HG03571 (cell line): ENCODE measurements around the gene CD8B2.
A peak's percentile ranks its signal among the peaks of the same experiment; 100 is the strongest.
"Not testable (repeated sequence)": the region's sequence is repeated elsewhere in the genome, so short reads cannot be mapped to it uniquely, and the experiment has no call there.

Experiments
- ATAC-seq: cut with Tn5 transposase; IDR thresholded peaks from one replicate; pipeline ENCODE4 v1.9.1; 2021; ENCODE audit not compliant: unreplicated experiment

Gene CD8B2

DNA sequence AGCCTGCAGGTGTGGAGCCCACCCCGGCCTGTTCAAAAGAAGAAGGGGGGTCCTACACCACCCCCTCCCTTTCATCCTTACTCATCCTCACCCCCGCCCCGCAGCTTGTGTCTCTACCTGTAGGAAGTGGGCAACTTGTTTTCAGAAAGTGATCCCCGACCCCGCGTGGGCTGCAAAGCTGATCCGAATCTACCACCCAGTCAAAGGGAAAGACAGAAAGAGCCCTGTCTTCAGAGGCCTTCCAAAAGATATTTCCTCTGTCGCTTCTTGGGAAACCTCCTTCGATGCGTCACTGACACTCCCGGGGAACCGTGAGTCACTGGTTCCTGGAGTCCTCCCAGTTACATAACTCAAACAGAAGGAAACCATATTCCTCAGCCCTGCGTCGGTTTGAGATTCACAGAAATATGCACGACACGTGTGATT lies 24.3 kb downstream of the CD8B2 start:
- not testable (repeated sequence) for ATAC-seq

- not testable (repeated sequence) for ATAC-seq
These were observed 24.8 kb downstream of the CD8B2 start for GRCh38 chr2:106511934-106512333.

- ATAC-seq, result not testable (repeated sequence)
These were observed 26.2 kb downstream of the CD8B2 start for GRCh38 chr2:106513391-106513790.

- not testable (repeated sequence) for ATAC-seq
These were observed 27.7 kb downstream of the CD8B2 start for GRCh38 chr2:106514827-106515226.

GRCh38 chr2:106516436-106516835 lies 29.3 kb downstream of the CD8B2 start:
- ATAC-seq, result no peak

DNA sequence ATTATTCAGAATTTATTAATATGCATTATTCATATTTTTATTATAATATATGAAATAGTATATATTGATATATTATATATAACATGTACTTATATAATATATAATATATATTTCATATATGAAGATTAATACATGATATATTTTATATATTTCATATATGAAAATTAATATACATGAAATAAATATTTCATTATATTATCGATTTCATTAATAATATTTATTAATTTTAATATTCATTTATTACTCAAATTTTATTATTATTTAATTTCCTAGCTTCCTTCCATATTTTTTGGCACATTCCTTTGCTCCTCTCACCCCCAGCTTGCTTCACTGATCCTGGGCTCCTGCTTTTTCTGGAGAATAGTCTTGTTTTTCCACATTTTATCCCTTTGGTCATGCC lies 29.7 kb downstream of the CD8B2 start:
- ATAC-seq, result no peak

DNA sequence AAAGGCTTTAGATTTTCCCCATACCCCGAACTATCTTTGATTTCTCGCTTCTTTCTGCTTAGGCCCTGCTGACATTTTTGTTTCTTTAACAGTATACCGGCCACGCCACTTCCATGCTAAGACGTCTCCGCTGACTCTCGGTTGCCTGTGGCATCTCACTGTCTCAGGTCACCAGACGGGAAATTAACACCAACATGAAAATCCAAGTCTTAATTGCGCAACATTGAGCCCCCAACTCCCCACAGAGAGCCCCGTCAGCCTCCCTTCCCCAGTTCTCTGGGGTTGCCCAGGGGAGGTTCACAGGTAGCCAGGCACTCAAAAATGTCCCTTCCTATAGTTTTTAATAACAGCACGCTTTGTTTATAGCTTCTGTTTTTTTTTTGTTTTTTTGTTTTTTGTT lies 30.2 kb downstream of the CD8B2 start:
- ATAC-seq, result no peak

DNA sequence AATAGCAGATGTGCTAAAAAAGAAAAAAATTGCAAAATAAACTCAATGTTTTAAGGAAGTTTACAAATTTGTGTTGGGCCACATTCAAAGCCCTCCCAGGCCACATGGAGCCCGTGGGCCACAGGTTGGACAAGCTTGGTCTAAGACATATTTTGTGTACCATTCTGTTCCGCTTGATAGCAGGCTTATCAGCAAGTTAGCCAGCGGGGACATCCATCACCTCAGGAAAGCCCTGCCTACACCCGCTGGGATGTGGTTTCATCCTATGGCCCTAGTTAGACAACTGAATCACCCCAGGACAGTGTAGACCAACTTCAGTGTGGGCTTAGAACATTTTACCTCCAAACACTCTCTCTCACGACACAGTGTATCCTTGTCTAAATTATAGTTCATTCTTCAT lies 32.6 kb downstream of the CD8B2 start:
- ATAC-seq, result no peak

- ATAC-seq, result no peak
These were observed 33.9 kb downstream of the CD8B2 start for GRCh38 chr2:106521016-106521415.

GRCh38 chr2:106523976-106524665 lies 37.0 kb downstream of the CD8B2 start:
- ATAC-seq, result no peak

DNA sequence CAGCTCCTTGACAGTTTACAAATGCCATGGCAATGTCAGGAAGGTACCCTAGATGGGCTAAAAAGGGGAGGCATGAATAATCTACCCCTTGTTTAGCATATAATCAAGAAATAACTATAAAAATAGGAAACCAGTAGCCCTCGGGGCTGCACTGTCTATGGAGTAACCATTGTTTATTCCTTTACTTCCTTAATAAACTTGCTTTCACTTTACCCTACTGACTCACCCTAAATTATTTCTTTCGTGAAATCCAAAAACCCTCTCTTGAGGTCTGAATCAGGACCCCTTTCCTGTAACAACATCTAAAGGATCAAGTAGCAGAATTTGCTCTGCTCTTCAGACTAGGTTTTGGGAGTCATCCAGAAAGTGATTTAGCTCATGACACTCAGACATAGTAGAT lies 43.7 kb downstream of the CD8B2 start:
- no peak for ATAC-seq

- ATAC-seq, result no peak
These were observed 44.6 kb downstream of the CD8B2 start for GRCh38 chr2:106531676-106532214.

- ATAC-seq, result no peak
These were observed 45.1 kb downstream of the CD8B2 start for GRCh38 chr2:106532236-106532635.

DNA sequence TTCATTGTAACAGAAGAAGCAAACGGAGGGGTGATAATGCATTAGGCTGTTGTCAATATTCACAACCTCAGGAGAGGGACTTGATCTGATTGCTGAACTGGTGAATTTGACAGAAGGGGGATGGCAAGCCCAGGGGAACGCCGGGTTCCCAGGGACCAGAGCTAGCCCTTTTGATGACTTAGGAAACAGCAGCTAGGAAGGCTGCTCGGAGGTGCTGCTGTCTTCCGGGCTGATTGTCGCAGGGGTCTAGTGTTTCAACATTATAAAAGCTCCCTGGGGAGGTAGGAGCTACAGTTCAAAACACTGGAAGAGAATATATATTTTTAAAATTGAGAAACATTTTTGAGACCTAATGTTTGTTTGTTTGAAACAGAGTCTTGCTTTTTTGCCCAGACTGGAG lies 47.3 kb downstream of the CD8B2 start:
- ATAC-seq, result no peak

DNA sequence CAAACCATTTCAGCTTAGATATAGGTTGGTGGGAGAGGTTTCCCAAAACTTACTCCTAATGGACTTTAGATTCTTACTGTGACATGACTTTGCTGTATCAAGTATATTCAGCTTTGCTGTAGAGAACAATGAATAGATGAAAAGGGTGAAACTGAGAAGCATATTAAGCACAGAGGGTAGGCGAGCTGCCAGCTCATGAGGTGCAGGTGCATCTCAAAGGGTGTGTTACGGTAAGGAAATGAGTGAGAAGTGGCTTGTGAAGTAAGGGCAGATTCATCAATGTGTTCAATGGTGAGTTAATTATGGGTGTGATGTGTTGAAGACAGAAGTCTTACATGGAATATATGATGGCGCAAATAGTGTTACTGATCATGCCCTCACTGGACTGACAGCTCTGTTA lies 49.3 kb downstream of the CD8B2 start:
- ATAC-seq, result no peak

- no peak for ATAC-seq
These were observed 49.9 kb downstream of the CD8B2 start for GRCh38 chr2:106537047-106537446.

DNA sequence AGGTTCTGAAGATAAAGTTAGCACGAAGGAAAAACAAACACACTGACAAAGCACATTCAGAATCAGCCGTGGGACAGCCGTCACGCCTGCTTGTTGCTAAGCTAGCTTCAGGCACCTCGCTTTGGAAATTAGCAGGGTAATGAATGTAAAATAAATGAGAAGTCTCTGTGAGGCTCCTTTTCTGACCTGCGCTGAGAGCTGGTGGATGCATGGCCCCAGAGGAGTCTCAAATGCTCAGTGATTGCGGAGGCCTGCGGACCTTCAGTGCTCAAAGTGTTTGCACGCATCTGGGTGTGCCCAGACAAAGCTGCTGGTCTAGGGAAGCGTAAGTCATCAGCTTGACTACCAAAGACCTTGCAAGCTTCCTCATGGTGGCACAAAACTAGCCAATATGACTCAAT lies 50.6 kb downstream of the CD8B2 start:
- no peak for ATAC-seq

DNA sequence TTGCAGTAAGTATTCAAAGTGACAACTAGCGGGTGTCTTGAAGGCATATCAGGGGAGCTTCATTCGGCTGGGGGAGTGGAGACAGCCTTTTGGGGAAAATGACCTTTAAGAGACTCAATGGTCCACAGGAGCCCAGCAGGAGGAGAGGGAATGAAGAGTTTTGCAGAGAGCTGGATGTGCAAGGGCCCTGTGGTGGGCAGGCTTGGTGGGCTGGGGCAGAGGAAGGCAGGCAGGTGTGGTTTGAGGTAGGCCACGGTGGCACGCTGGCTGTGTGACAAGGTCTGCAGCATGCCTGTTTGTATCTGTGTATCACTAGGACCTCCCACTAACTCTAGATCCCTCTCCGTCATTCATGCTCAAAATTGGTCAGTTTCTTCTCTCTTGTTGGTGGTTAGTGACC lies 53.7 kb downstream of the CD8B2 start:
- no peak for ATAC-seq

GRCh38 chr2:106541333-106541732 lies 54.2 kb downstream of the CD8B2 start:
- ATAC-seq, result no peak

DNA sequence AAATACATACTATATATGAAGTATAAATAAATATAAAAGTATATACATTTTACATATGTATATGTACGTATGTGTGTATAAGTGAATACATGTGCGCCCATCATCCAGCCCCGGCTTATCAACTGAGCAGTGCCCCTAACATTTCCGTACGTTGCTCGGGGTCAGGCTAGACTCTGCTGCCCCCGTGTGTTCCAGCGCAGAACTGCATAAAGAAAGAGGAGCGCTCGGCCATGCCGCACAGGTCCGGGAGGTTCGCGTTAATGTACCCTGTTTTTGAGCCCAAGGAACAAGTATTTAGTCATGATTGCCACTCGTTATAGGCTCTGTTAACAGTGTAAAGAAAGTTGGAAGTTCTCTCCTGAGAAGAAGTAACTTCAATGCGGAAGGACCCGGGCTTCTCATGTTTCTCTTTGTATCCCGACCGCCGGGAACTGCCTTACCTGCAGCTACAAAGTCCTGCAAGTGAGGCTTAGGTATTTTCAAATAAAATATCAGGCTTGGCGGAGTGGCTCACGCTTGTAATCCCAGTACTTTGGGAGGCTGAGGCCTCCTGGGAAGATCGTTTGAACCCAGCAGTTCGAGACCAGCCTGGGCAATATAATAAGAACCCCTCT lies 55.7 kb downstream of the CD8B2 start:
- peak; percentile 90 for ATAC-seq

- ATAC-seq, result no peak
These were observed 57.8 kb downstream of the CD8B2 start for GRCh38 chr2:106545007-106545406.

GRCh38 chr2:106546391-106546990 lies 59.3 kb downstream of the CD8B2 start:
- no peak for ATAC-seq
